ENCODE results near the gene YOD1. TPM values are rescaled to one million over a fixed set of nuclear protein-coding genes. Genes with fewer than 3 reads are reported as not detected.

Gene YOD1
- polyA plus RNA-seq, 1 donor = 4.2 TPM

DNA sequence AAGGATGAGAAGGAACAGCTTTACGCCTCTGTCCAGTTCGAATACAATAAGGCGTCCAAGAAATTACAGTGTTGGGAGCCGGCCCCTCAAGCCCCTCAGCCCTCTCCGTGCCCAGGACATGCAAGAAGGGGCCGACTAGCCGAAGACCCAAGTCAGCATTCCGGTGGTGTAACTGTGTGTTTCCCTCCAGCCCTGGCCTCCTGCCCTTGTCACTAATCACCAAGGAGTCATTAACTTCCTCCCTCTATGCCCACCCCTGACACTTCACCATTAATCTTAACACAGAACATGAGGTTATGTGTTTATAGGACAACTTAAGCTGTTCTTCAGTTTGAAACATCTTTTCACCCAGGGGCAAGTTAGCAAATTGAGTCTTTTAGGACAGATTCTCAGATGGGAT, 21.2 kb upstream of the YOD1 start:
- DNase-seq = no peak

DNA sequence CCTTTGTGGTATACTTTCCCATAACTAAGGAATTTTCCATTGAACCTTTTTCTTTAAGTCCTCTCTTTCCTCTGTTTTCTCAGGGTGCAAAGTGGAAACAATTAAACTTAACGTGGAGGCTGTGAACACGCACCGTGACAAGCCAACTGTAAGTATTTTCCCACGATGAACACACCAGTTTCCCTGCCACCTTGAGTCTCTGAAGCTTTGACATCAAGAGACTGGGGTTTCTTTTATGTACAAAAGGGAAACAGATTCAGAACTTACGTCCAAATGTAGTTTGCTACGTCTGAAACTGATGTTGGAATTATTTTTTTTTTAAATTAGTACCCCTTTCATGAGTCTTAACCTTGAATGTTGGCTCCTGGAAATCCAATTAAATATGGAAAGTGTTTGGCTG, 20.4 kb upstream of the YOD1 start:
- DNase-seq = no peak

GRCh38 chr1:207070811-207071210, 19.8 kb upstream of the YOD1 start:
- no peak for DNase-seq

GRCh38 chr1:207069858-207070506, 19.0 kb upstream of the YOD1 start:
- DNase-seq = no peak

DNA sequence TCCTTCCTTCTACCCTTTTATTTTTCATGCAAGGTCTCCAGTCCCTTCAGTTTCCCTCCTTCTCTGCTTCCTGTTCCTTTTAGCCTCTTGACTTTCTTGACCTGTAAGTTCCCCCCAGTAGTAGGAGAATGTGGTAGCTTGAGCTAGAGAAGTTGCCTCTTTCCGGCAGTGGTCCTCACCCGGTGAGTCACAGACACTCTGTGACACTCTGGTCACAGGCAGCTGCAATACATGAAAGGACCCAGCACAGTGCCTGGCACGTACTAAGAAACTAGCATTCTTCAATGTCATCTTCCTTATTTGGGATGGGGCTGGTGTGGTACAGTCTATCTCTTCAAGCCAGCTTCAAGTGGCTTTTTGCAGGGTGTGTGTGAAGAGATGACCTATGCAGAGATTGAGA, 18.1 kb upstream of the YOD1 start:
- DNase-seq = no peak

- no peak for DNase-seq
These were observed 16.7 kb upstream of the YOD1 start for GRCh38 chr1:207067665-207068064.

DNA sequence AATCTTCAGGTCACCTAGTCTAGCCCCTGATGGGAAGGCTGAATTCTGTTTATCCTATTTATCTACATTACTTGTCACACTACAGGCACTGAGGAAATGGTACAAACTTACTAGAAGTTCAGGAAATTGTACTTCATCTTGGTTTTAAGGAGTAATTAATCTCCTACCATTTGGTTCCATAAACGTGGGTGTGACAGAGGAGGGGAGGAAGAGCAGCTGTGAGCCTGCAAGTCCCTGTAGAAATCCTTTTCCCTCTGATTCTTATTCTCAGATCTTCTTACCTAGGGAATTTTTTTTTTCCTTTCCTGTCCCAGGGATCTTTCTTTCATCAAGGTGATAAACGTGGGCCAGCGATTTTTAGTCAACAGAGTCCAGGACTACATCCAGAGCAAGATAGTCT, 16.2 kb upstream of the YOD1 start:
- no peak for DNase-seq

DNA sequence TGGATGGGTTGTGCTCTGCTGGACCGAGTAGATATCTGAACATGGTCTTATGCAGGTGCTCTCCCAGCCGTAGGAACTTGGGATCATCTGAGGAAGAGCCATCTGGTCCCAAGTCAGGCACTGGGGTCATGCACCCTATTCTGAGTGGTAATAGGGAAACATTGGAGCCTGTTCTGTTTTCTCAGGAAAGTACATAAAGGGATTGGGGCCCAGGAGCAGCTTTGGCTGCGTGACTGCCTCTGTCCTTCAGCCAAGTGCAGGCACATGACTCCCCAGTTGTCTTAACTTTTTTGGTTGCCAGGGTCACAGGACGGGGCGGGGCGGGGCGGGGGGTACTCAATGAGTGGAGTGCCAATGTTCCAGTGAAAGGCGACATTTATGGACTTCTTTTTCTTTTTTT, 13.6 kb upstream of the YOD1 start:
- no peak for DNase-seq

DNA sequence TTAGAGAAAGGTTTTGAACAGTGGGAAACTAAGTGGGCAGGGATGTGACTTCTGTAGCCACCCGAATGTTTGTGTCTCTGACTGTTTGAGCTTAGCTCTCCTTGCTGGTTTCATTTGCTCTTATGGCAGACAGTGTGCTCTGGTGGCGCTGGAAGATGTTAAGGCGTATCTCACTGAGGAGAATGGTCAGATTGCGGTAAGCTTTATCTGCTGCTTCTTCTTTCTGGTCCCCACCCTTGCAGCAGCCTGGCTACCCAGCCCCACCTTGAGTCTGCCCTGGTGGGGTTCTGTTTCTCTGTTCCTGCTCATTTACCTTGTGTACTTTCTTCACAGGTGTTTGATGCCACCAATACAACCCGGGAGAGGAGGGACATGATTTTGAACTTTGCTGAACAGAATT, 12.0 kb upstream of the YOD1 start:
- no peak for DNase-seq

DNA sequence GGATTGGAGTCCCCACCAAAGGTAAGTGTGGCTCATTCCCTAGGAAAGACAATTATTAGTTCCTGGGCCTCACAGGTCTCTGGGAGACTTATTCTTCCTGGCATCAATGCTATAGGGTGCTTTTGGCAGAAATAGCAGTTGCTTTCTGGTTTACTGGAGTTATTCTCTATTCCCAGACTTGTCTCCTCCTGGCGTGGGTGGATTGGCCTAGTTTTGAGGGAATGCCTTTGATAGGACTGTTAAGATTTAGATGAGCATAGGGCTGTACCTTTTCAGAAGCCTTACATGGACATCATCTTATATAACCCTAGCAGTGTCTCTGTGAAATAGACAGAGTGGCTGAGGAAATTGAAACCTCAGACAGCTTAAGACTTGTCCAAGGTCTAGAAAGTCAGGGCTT, 11.1 kb upstream of the YOD1 start:
- DNase-seq = no peak

- DNase-seq = no peak
These were observed 9.6 kb upstream of the YOD1 start for GRCh38 chr1:207060596-207060995.

GRCh38 chr1:207059881-207060280, 8.9 kb upstream of the YOD1 start:
- no peak for DNase-seq

DNA sequence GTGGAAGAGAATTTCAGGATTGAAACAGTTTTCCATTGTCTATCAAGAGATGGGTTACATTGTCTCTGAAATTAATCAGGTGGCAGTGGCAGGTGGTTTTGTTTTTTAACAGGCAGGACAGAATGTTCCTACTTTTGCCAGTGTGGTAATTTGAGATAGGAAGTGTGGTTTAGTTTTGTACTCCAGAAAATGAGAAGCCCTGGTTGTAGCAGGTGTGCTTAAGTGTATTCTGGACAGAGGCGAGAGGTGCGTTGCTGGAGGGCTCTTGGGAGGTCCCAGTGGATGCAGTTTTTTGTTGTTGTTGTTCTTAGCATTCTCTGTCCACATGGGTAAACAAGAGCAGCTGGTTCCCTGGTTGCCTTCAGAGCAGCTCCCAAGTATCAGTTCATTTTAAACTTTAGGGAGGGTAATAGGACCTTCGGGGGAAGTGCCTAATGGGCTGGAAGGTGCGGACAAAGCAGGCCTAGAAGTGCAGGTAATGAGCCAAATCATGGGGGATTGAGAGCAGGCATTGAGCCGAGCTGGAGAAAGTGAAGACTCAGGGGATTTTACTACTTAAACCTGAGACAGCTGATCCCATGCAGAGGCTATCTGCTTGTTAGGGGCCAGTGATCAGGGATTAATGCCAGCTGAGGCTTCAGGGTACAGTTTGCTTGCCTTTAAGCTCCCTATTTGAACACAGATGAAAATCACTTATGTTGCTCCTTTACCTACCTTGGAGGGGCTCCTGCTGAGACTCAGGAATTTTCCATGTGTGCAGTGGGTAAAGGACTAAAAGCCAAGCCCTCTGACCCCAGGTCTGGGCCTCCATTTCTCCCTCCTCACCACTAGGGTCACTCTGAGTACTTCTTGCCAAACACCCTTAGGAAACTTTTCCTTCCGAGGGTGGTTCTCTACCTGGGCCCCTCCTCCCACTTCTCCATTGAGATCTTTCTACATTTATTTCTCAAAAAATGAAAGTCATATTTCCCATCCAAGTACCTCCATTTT, 8.2 kb upstream of the YOD1 start:
- no peak for DNase-seq

GRCh38 chr1:207058252-207058651, 7.2 kb upstream of the YOD1 start:
- DNase-seq = no peak

- no peak for DNase-seq
These were observed 5.7 kb upstream of the YOD1 start for GRCh38 chr1:207056673-207057072.

- no peak for DNase-seq
These were observed 4.5 kb upstream of the YOD1 start for GRCh38 chr1:207055386-207056001.

- DNase-seq = no peak
These were observed 3.5 kb upstream of the YOD1 start for GRCh38 chr1:207054491-207054890.

GRCh38 chr1:207052911-207053769, 2.1 kb upstream of the YOD1 start, which contains the start of gene PFKFB2:
PFKFB2 (plus strand) TSS chr1:207053275; CDS start chr1:207054718, 1,443 bp downstream.
- DNase-seq = peak; percentile 88

- DNase-seq = peak; percentile 93
These were observed 373 bp downstream of the YOD1 start for GRCh38 chr1:207050480-207051190.

- DNase-seq = peak; percentile 34
These were observed 1.0 kb downstream of the YOD1 start for GRCh38 chr1:207049974-207050391.

DNA sequence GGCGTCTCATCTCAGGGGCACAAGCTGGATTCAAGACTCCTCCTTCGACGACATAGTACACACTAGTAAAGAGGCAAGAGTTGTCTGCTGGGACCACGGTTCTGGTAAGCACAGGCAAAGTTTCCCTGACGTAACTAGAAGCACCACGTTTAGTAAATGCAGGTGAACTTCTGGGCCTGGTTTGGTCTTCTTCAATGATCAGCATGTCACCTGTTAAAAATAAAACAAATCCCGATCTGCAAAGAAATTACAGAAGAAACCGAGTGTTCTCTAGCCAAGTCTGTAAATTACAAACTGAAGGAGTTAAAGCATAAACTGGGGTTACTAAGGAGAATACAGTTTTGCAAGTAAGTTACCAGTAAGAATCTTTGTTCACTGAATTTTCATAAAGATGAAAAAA, 1.5 kb downstream of the YOD1 start:
- no peak for DNase-seq

- no peak for DNase-seq
These were observed 2.0 kb downstream of the YOD1 start for GRCh38 chr1:207049054-207049453.
